ENCODE results near the gene SLC16A11.

DNA sequence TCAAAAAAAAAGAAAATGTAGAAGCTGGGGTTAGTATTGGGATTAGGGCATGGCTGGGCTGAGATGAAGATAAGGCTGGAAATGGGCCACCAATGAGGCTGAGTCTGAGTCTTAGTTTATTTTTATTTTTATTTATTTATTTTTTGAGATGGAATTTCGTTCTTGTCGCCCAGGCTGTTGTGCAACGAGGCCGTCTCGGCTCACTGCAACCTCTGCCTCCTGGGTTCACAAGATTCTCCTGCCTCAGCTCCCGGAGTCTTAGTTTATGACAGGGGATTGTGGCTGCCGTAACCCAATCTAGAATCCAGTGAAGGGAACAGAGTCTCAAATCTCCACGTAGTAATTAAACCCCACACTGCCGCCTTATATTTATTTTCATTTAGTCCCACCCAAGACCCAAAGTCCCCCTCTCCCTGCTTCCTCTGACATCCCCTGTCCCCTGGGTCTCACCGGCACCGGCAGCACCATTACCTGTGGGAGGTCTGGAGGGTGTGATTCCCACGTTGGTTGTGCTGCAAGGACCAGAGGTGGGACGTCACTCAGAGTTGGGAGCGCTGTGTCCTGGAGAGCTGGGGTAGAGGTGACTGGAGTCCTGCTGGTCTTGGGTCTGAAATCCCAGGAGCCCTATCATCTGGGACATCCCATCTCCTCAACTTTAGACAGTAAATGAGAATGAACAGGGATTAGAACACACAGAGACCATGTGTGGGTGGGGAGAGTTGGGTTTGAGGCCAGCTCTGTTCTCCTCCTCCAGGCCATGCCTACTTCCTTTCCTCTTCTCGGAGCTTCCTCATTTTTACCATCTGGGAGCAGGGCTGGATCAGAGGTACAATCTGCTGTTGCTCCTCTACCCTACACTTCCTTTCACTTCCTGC, 35.9 kb upstream of the SLC16A11 start, which contains the start of gene CLEC10A:
- TF ChIP-seq ZC3H11A (IDR thresholded peaks at IDR 0.05; ENCODE audit: low read depth, low read length): no peak
- TF ChIP-seq, protein P1, sequence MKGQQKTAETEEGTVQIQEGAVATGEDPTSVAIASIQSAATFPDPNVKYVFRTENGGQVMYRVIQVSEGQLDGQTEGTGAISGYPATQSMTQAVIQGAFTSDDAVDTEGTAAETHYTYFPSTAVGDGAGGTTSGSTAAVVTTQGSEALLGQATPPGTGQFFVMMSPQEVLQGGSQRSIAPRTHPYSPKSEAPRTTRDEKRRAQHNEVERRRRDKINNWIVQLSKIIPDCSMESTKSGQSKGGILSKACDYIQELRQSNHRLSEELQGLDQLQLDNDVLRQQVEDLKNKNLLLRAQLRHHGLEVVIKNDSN (CRISPR knock-in tag; IDR thresholded peaks at IDR 0.05): no peak
- no peak for TF ChIP-seq ZNF354B (CRISPR knock-in tag; IDR thresholded peaks at IDR 0.05)
- TF ChIP-seq, protein P2, sequence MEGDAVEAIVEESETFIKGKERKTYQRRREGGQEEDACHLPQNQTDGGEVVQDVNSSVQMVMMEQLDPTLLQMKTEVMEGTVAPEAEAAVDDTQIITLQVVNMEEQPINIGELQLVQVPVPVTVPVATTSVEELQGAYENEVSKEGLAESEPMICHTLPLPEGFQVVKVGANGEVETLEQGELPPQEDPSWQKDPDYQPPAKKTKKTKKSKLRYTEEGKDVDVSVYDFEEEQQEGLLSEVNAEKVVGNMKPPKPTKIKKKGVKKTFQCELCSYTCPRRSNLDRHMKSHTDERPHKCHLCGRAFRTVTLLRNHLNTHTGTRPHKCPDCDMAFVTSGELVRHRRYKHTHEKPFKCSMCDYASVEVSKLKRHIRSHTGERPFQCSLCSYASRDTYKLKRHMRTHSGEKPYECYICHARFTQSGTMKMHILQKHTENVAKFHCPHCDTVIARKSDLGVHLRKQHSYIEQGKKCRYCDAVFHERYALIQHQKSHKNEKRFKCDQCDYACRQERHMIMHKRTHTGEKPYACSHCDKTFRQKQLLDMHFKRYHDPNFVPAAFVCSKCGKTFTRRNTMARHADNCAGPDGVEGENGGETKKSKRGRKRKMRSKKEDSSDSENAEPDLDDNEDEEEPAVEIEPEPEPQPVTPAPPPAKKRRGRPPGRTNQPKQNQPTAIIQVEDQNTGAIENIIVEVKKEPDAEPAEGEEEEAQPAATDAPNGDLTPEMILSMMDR (IDR thresholded peaks at IDR 0.05 in 2 of 3, conservative IDR thresholded peaks at IDR 0.05 in 1 of 3; ENCODE audit: insufficient read depth in 2 of 3, low read depth in 1 of 3, low read length in 3 of 3): no peak
- no peak for TF ChIP-seq FOXP1 (CRISPR knock-in tag; IDR thresholded peaks at IDR 0.05)
- TF ChIP-seq POLR2AphosphoS5 (IDR thresholded peaks at IDR 0.05; ENCODE audit: control insufficient read depth, insufficient read depth, low read depth, low read length): no peak
- TF ChIP-seq DPF2 (IDR thresholded peaks at IDR 0.05): no peak
- no peak for TF ChIP-seq ATF2 (CRISPR knock-in tag; IDR thresholded peaks at IDR 0.05)
- no peak for TF ChIP-seq ZNF277 (CRISPR knock-in tag; IDR thresholded peaks at IDR 0.05; ENCODE audit: borderline replicate concordance)
- no peak for TF ChIP-seq ZNF239 (CRISPR knock-in tag; IDR thresholded peaks at IDR 0.05)
